HL-60 (cell line): ENCODE data around the gene CALN1.

Experiments
- DNase-seq, 2 experiments: peaks; one replicate each; pipeline ENCODE4 v3.0.0-alpha.2; 2010 to 2020; ENCODE audit warnings: low read depth in 1 of 2, low spot score in 1 of 2
- H3K27ac ChIP-seq: fragments of 250-450 bp; sonication (Bioruptor Pico); replicated peaks from 2 replicates; pipeline ENCODE4 v1.5.1; 2020; ENCODE audit warnings: mild to moderate bottlenecking, moderate library complexity
- H3K27me3 ChIP-seq: fragments of 250-450 bp; sonication (Bioruptor Pico); 2 replicates; pipeline ENCODE4 v1.5.1; 2021; ENCODE audit warnings: mild to moderate bottlenecking, moderate library complexity; ENCODE audit not compliant: insufficient read depth, poor library complexity, severe bottlenecking
- H3K4me3 ChIP-seq: replicated peaks from 2 replicates; pipeline ENCODE4 v1.5.1; 2011; ENCODE audit warnings: mild to moderate bottlenecking, control low read depth, low read length; ENCODE audit not compliant: insufficient read depth
- CTCF ChIP-seq: IDR thresholded peaks from one replicate; pipeline ENCODE4 v1.5.1; 2011; ENCODE audit warnings: low read length, control low read depth, inconsistent platforms; ENCODE audit not compliant: insufficient read depth
- GABPA ChIP-seq: IDR thresholded peaks from 2 replicates; pipeline ENCODE4 v1.6.1; 2012; ENCODE audit warnings: low read depth
- POLR2AphosphoS5 ChIP-seq: IDR thresholded peaks from 2 replicates; pipeline ENCODE4 v1.6.1; 2012; ENCODE audit warnings: low read depth
- SPI1 ChIP-seq: IDR thresholded peaks from 2 replicates; pipeline ENCODE4 v1.6.1; 2012; ENCODE audit warnings: low read depth, mild to moderate bottlenecking, borderline replicate concordance
- TF ChIP-seq, protein P1 (sequence below): IDR thresholded peaks from 2 replicates; pipeline ENCODE4 v1.6.1; 2012; ENCODE audit warnings: low read depth; ENCODE audit not compliant: insufficient replicate concordance

Gene CALN1

DNA sequence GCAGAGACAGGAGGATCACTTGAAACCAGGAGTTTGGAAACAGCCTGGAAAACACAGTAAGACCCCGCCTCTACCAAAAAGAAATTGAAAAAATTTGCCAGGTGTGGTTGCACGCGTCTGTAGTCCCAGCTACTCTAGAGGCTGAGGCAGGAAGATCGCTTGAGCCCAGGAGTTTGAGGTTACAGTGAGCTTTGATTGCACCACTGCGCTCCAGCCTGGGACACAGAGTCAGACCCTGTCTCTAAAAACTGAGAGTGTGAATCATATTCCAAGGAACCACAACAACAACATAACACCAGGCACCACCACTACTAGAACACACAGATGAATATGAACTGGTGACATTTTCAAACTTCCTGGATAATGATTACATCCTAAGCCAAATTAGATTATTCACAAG is 324.2 kb downstream of the CALN1 start:
- Histone ChIP-seq H3K27me3 (no peaks in the 10 kb centered on the region), H3K4me3 (no peak overlapping the region), H3K27ac (no peak overlapping the region)
- TF ChIP-seq, protein P1, sequence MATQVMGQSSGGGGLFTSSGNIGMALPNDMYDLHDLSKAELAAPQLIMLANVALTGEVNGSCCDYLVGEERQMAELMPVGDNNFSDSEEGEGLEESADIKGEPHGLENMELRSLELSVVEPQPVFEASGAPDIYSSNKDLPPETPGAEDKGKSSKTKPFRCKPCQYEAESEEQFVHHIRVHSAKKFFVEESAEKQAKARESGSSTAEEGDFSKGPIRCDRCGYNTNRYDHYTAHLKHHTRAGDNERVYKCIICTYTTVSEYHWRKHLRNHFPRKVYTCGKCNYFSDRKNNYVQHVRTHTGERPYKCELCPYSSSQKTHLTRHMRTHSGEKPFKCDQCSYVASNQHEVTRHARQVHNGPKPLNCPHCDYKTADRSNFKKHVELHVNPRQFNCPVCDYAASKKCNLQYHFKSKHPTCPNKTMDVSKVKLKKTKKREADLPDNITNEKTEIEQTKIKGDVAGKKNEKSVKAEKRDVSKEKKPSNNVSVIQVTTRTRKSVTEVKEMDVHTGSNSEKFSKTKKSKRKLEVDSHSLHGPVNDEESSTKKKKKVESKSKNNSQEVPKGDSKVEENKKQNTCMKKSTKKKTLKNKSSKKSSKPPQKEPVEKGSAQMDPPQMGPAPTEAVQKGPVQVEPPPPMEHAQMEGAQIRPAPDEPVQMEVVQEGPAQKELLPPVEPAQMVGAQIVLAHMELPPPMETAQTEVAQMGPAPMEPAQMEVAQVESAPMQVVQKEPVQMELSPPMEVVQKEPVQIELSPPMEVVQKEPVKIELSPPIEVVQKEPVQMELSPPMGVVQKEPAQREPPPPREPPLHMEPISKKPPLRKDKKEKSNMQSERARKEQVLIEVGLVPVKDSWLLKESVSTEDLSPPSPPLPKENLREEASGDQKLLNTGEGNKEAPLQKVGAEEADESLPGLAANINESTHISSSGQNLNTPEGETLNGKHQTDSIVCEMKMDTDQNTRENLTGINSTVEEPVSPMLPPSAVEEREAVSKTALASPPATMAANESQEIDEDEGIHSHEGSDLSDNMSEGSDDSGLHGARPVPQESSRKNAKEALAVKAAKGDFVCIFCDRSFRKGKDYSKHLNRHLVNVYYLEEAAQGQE = no peak
- no peak for TF ChIP-seq POLR2AphosphoS5
- no peak for TF ChIP-seq SPI1
- TF ChIP-seq GABPA = no peak
- TF ChIP-seq CTCF = no peak
- no peak for DNase-seq

- TF ChIP-seq SPI1 (no peak), GABPA (no peak), CTCF (no peak), POLR2AphosphoS5 (no peak)
- TF ChIP-seq, protein P1 = no peak
- Histone ChIP-seq H3K4me3 (no peak overlapping the region), H3K27ac (no peak overlapping the region), H3K27me3 (no peaks in the 10 kb centered on the region)
- DNase-seq = no peak
Observed at GRCh38 chr7:72080865-72081510, 331.1 kb downstream of the CALN1 start.

- TF ChIP-seq POLR2AphosphoS5 (no peak), CTCF (no peak), SPI1 (no peak), GABPA (no peak)
- TF ChIP-seq, protein P1 = no peak
- Histone ChIP-seq H3K27ac (no peak overlapping the region), H3K4me3 (no peak overlapping the region), H3K27me3 (no peaks in the 10 kb centered on the region)
- DNase-seq = no peak
Observed at GRCh38 chr7:72080341-72080766, 331.8 kb downstream of the CALN1 start.
